Measurements from ENCODE around the gene CCDC15.

CCDC15 gene

DNA sequence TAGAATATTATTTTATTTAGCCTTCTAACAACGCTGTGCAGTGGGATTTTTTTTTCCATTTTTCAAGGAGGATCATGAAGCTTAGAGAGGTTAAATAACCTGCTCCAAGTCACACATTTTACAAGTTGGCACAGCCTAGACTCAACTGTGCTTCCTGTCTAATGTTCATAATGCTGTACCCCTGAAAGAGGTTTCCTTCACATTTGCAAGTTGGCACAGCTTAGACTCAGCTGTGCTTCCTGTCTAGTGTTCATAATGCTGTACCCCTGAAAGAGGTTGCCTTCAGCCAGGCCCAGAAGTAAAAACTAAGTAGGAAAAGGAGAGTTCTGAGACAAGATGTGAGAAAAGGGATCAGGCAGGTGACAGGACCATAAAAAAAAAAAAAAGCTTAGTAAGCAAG, 10.3 kb upstream of the CCDC15 start:
- no peaks in the 10 kb centered on the region for H3K4me1 ChIP-seq (ENCODE audit: insufficient read depth, low read length, severe bottlenecking)
- H4K20me1 ChIP-seq (ENCODE audit: insufficient read depth, low read length): no peaks in the 10 kb centered on the region
- no peak overlapping the region for H3K4me3 ChIP-seq (ENCODE audit: low read depth, low read length, poor library complexity, severe bottlenecking)
- no peak overlapping the region for H3K4me2 ChIP-seq (ENCODE audit: low read length)
- H3K79me2 ChIP-seq (ENCODE audit: insufficient read depth, low read length): no peaks in the 10 kb centered on the region
- H3K9me3 ChIP-seq (ENCODE audit: low read length): no peaks in the 10 kb centered on the region
- no peaks in the 10 kb centered on the region for H3K9me2 ChIP-seq (ENCODE audit: low read depth, low read length)
- TF ChIP-seq, protein P1, sequence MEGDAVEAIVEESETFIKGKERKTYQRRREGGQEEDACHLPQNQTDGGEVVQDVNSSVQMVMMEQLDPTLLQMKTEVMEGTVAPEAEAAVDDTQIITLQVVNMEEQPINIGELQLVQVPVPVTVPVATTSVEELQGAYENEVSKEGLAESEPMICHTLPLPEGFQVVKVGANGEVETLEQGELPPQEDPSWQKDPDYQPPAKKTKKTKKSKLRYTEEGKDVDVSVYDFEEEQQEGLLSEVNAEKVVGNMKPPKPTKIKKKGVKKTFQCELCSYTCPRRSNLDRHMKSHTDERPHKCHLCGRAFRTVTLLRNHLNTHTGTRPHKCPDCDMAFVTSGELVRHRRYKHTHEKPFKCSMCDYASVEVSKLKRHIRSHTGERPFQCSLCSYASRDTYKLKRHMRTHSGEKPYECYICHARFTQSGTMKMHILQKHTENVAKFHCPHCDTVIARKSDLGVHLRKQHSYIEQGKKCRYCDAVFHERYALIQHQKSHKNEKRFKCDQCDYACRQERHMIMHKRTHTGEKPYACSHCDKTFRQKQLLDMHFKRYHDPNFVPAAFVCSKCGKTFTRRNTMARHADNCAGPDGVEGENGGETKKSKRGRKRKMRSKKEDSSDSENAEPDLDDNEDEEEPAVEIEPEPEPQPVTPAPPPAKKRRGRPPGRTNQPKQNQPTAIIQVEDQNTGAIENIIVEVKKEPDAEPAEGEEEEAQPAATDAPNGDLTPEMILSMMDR (IDR thresholded peaks at IDR 0.05; ENCODE audit: low read length): no peak
- no peak for TF ChIP-seq EZH2 (IDR thresholded peaks at IDR 0.05; ENCODE audit: borderline replicate concordance, low read length)
- no peaks in the 10 kb centered on the region for H3K36me3 ChIP-seq (ENCODE audit: insufficient read depth, low read length)
- no peaks in the 10 kb centered on the region for H3F3A ChIP-seq (ENCODE audit: insufficient read depth, low read length)
- H3K27ac ChIP-seq (ENCODE audit: low read depth, low read length, poor library complexity, severe bottlenecking): no peak overlapping the region
- H3K9ac ChIP-seq (ENCODE audit: low read length): no peak overlapping the region
- no peak overlapping the region for H2AFZ ChIP-seq (ENCODE audit: low read length)
- no peaks in the 10 kb centered on the region for H3K27me3 ChIP-seq (ENCODE audit: insufficient read depth, low read length)

GRCh38 chr11:124944565-124944964, 9.4 kb upstream of the CCDC15 start:
- Histone ChIP-seq H3K36me3 (ENCODE audit: insufficient read depth, low read length) (no peaks in the 10 kb centered on the region), H3K27me3 (ENCODE audit: insufficient read depth, low read length) (no peaks in the 10 kb centered on the region), H3K79me2 (ENCODE audit: insufficient read depth, low read length) (no peaks in the 10 kb centered on the region), H3K4me2 (ENCODE audit: low read length) (no peak overlapping the region), H3K9me2 (ENCODE audit: low read depth, low read length) (no peaks in the 10 kb centered on the region), H3K4me3 (ENCODE audit: low read depth, low read length, poor library complexity, severe bottlenecking) (no peak overlapping the region), H4K20me1 (ENCODE audit: insufficient read depth, low read length) (no peaks in the 10 kb centered on the region), H3K9ac (ENCODE audit: low read length) (no peak overlapping the region), H3K4me1 (ENCODE audit: insufficient read depth, low read length, severe bottlenecking) (no peaks in the 10 kb centered on the region), H2AFZ (ENCODE audit: low read length) (no peak overlapping the region), H3K9me3 (ENCODE audit: low read length) (no peaks in the 10 kb centered on the region), H3F3A (ENCODE audit: insufficient read depth, low read length) (no peaks in the 10 kb centered on the region), H3K27ac (ENCODE audit: low read depth, low read length, poor library complexity, severe bottlenecking) (no peak overlapping the region)
- TF ChIP-seq, protein P1 (IDR thresholded peaks at IDR 0.05; ENCODE audit: low read length): no peak
- no peak for TF ChIP-seq EZH2 (IDR thresholded peaks at IDR 0.05; ENCODE audit: borderline replicate concordance, low read length)

GRCh38 chr11:124945826-124946225, 8.2 kb upstream of the CCDC15 start:
- H3K79me2 ChIP-seq (ENCODE audit: insufficient read depth, low read length): no peaks in the 10 kb centered on the region

More at GRCh38 chr11:124945826-124946225, 8.2 kb upstream of the CCDC15 start:
- no peak overlapping the region for H3K9ac ChIP-seq (ENCODE audit: low read length)
- H3K9me3 ChIP-seq (ENCODE audit: low read length): no peaks in the 10 kb centered on the region
- TF ChIP-seq, protein P1 (IDR thresholded peaks at IDR 0.05; ENCODE audit: low read length): no peak
- no peak for TF ChIP-seq EZH2 (IDR thresholded peaks at IDR 0.05; ENCODE audit: borderline replicate concordance, low read length)
- no peak overlapping the region for H3K4me3 ChIP-seq (ENCODE audit: low read depth, low read length, poor library complexity, severe bottlenecking)
- H3K27ac ChIP-seq (ENCODE audit: low read depth, low read length, poor library complexity, severe bottlenecking): no peak overlapping the region
- H3K4me1 ChIP-seq (ENCODE audit: insufficient read depth, low read length, severe bottlenecking): no peaks in the 10 kb centered on the region
- no peaks in the 10 kb centered on the region for H4K20me1 ChIP-seq (ENCODE audit: insufficient read depth, low read length)
- H3K27me3 ChIP-seq (ENCODE audit: insufficient read depth, low read length): no peaks in the 10 kb centered on the region
- no peaks in the 10 kb centered on the region for H3F3A ChIP-seq (ENCODE audit: insufficient read depth, low read length)
- no peak overlapping the region for H2AFZ ChIP-seq (ENCODE audit: low read length)
- H3K4me2 ChIP-seq (ENCODE audit: low read length): no peak overlapping the region
- no peaks in the 10 kb centered on the region for H3K9me2 ChIP-seq (ENCODE audit: low read depth, low read length)
- no peaks in the 10 kb centered on the region for H3K36me3 ChIP-seq (ENCODE audit: insufficient read depth, low read length)
